Cerebellar nuclear complex (tissue), 1 donor: ENCODE data around the gene CSF3R.

Experiments
- DNase-seq, 2 experiments: peaks; one replicate each; lab custom pipeline; 2025; lab: John Stamatoyannopoulos, UW

CSF3R gene

GRCh38 chr1:36482724-36483388 is at the start of gene CSF3R:
Gene CSF3R, minus strand, starts transcription at chr1:36482913. Its CDS starts 3,417 bp downstream, at chr1:36479496.
- DNase-seq: no peak

DNA sequence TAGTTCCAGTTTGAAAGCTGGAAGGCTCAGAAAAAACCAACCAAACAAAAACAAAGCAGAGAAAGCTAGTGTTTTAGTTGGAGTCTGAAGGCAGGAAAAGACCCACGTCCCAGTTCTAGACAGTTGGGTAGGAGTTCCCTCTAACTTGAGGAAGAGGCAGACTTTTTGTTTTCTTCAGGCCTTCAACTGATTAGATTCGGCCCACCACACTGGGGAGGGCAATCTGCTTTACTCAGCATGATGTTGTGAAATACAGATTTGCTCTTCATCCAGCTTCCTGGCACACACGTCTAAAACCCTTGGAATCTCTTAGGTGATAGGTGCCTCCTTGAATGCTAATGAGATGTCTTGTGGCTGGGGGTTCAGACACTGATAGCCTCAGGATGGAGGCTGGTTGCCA is 49.1 kb upstream of the CSF3R start:
- DNase-seq: no peak

DNA sequence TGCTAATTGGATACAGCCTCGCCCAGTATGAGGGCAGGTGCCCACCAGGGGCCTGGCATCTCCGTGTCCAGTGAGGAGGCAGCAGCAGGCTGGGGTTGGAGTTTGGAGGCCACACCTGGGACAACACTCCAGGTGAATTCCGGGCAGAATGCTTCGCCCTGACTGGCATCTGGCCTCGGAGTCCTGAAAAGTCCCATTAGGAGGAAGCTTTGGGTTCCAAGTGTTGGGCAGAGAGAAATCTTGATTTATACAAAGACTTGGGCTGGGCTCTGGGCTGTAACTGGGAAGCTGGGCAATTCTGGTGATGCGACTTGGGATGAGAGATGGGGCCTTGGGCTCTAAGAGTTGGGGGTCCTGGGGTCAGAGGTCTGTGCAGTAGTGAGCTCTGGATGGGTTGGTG is 48.1 kb upstream of the CSF3R start:
- DNase-seq: no peak

GRCh38 chr1:36530261-36530660 is 47.5 kb upstream of the CSF3R start:
- DNase-seq: no peak

DNA sequence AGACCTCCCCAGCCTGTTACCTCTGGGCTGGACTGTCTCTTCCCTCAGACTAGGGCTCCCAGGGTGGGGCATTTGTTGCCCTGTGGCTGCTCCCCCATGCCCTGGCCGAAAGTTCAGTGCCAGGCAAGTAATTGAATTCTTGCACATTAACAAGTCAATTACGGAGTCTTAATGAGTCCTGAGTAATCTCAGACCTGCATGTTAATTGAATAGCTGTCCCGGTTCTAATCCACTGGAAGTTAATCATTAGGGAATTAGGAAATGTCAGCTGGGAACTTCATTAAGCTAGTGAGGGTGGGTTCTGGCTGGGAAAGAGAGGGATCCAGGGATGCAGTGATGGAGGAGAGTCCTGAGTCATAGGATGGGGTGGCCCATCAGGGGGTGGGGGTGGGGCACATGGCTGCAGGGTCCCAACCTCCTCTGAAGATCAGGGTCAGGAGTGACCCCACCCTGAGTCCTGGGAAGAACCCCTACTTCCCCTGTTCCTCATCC is 47.1 kb upstream of the CSF3R start:
- DNase-seq: no peak

DNA sequence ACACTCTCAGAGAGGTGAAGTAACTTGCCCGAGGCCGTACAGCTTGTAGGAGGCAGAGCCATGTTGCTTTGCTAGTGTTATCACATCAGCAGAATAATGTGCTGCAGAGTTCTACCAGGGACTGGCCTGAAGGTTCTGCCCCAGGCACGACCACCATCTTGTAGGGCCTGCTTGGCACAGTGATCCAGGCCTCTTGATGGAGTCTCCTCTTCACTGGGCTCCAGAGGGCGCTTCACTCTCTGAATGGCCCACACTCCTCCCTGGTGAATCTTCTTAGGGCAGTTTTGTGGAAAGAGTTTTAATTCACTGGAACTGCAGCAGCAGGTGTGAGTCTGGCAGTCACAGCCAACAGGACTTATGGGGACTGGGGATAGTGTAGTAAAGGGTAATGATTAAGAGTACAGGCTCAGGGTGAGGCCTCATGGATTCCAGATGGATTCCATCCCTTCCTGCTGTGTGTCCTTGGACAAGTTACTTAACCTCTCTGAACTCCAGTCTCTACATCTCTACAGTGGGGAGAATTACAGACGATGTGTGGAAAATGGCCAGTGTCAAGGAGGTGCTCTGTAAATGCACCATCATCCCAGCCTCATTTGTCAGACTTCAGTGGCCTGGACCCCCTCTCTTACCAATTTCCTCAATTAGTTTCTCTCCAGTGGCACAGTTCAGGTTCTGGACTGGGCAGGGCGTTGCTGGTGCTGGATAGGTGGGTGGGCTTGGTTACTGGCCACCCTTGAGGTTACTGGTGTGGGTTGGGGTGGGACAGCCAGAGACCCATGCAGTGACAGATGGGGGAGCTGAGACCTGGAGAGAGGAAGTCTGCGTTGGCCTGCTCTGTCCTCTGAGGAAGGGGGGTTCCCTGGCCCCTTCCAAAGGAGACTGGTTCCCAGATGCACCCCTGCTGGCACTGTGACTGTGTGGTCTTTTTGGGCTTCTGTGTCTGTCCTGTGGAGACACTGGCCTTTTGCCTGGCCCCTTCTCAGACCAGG is 45.9 kb upstream of the CSF3R start:
- no peak for DNase-seq

- DNase-seq: no peak
Measured at GRCh38 chr1:36525166-36525565, 42.5 kb upstream of the CSF3R start.

DNA sequence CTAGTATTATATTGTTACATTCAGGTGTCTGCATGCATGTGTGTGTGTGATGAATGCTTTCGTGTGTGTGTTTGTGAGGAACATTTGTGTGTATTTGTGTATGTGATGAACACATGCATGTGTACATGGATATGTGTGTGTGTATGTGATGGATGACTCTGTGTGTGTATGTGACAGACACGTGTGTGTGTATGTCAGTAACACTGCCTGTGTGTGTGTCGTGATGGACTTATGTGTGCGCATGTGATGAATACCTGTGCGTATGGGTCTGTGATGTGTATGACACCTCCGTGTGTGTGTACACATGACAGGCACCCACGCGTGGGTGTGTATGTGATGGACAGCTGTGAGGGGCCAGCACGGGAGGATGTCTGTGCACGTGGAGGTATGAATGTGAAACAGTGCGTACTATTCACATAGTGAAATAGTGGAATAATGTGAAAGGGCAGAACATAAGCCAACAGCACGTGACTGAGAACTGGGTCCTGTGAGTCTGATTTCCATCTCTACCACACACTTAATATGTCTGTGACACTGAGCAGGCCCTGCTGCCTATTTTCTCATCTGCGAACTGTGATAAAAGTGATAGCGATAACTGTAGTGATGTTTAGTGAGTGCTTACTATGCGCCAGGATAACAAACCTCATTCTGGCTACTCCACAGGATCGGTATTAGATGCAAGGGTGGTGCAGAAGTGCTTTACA is 41.8 kb upstream of the CSF3R start:
- no peak for DNase-seq

- no peak for DNase-seq
Measured at GRCh38 chr1:36523850-36524249, 41.1 kb upstream of the CSF3R start.

DNA sequence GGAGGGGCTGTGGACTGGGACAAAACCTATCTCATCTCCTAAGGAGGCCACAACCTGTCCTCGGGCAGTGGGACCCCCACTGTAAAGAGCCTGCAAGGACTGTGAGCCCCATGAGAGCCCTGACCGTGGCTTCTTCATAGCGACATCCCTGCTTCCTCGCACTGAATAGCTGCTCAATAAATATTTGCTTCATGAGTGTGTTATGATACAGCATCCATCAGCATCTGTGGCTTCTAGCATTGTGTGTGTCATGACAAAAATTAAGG is 40.5 kb upstream of the CSF3R start:
- no peak for DNase-seq

GRCh38 chr1:36522461-36523229 is 39.9 kb upstream of the CSF3R start:
- DNase-seq: no peak

GRCh38 chr1:36522021-36522420 is 39.3 kb upstream of the CSF3R start:
- DNase-seq: no peak

- DNase-seq: no peak
Measured at GRCh38 chr1:36520771-36521420, 38.2 kb upstream of the CSF3R start.

GRCh38 chr1:36520056-36520455 is 37.3 kb upstream of the CSF3R start:
- no peak for DNase-seq

GRCh38 chr1:36517011-36517771 is 34.5 kb upstream of the CSF3R start:
- DNase-seq: no peak

- no peak for DNase-seq
Measured at GRCh38 chr1:36516372-36517010, 33.8 kb upstream of the CSF3R start.

DNA sequence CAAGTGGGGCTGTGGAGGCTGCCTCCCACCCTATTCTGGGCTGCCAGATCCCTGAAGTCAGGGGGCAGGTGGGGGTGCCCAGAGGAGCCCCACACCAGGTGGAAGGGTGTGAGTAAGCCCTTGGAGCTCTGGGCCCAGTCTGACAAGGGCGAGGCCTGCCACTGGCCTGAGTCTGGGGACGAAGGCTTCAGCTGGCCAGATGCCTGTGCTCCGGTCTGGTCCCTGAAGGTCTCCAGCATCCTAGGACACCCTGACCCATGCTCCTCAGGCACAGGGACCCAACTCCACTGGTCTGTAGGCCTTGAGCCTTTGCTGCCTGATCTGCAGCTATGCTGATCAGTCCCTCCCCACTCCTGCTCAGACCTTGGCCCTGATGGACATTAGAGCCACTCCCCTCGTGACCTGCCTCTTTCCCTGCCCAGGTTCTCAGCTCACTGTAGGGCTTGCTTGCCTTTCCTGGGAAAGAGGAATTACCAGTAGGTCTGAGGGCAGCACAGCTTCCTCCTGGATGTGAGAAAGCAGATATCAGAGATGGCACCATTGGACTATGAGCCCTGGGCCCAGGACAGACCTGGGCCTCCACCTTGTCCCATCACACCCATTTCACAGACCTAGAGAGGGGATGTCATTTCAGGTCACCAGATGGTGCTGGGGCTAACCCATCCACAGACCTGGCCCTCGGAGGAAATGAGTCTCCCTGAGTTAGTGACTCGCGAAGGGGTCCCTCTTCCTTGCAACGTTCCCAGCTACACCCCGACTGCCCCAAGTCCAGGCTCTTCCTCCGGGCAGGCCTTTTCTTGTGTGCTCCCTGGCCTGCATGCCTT is 32.8 kb upstream of the CSF3R start:
- DNase-seq: no peak

DNA sequence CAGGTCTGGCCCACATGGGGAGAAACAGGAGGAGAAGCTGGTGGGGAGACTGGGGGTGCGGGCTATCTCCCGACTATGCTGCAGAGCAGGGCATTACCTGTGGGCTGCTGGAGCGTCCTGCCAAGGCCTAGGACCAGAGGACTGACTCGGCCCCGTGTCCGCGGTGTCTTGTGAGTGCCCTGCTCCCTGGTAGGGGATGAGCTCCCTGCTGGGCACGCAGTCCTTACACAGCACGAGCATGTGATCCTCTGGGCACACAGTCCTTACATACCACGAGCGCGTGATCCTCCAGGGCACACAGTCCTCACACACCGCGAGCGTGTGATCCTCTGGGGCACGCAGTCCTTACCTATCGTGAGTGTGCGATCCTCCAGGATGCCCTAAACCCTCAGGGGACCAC is 31.8 kb upstream of the CSF3R start:
- DNase-seq: no peak
